ENCODE data around the gene ATXN10. TPM values are rescaled to one million over a fixed set of nuclear protein-coding genes. Genes with fewer than 3 reads are reported as not detected.
A peak's percentile ranks its signal among the peaks of the same experiment; 100 is the strongest.

ATXN10 gene
- total RNA-seq, 1 donor from 2014 or later = 117 TPM

GRCh38 chr22:45758603-45759002, 87.0 kb downstream of the ATXN10 start:
- DNase-seq (ENCODE audit: low spot score) = no peak
- no peak for TF ChIP-seq CTCF (IDR thresholded peaks at IDR 0.05)
- Mint-ChIP-seq H3K36me3 (ENCODE audit: low read depth) (peaks cover 1% of the 10 kb centered on the region), H3K4me3 (ENCODE audit: unreplicated experiment) (no peak overlapping the region), H3K4me1 (ENCODE audit: low read depth) (peaks cover 40% of the 10 kb centered on the region), H3K27ac (ENCODE audit: unreplicated experiment) (no peak overlapping the region), H3K27me3 (ENCODE audit: low read depth) (no peaks in the 10 kb centered on the region), H3K9me3 (ENCODE audit: low read depth) (no peaks in the 10 kb centered on the region)

GRCh38 chr22:45760682-45761081, 89.0 kb downstream of the ATXN10 start:
- no peak overlapping the region for H3K27ac Mint-ChIP-seq (ENCODE audit: unreplicated experiment)
- no peak for DNase-seq (ENCODE audit: low spot score)
- H3K9me3 Mint-ChIP-seq (ENCODE audit: low read depth) = no peaks in the 10 kb centered on the region
- H3K36me3 Mint-ChIP-seq (ENCODE audit: low read depth) = peaks cover 6% of the 10 kb centered on the region
- peaks cover 51% of the 10 kb centered on the region for H3K4me1 Mint-ChIP-seq (ENCODE audit: low read depth)
- TF ChIP-seq CTCF (IDR thresholded peaks at IDR 0.05) = no peak
- no peaks in the 10 kb centered on the region for H3K27me3 Mint-ChIP-seq (ENCODE audit: low read depth)
- H3K4me3 Mint-ChIP-seq (ENCODE audit: unreplicated experiment) = no peak overlapping the region

- no peak for DNase-seq (ENCODE audit: low spot score)
- Mint-ChIP-seq H3K9me3 (ENCODE audit: low read depth) (no peaks in the 10 kb centered on the region), H3K27me3 (ENCODE audit: low read depth) (no peaks in the 10 kb centered on the region), H3K4me3 (ENCODE audit: unreplicated experiment) (no peak overlapping the region), H3K4me1 (ENCODE audit: low read depth) (peaks cover 38% of the 10 kb centered on the region), H3K36me3 (ENCODE audit: low read depth) (peaks cover 6% of the 10 kb centered on the region), H3K27ac (ENCODE audit: unreplicated experiment) (no peak overlapping the region)
- TF ChIP-seq CTCF (IDR thresholded peaks at IDR 0.05) = no peak
These were observed 91.1 kb downstream of the ATXN10 start for GRCh38 chr22:45762545-45763235.

GRCh38 chr22:45763236-45763624, 91.6 kb downstream of the ATXN10 start:
- Mint-ChIP-seq H3K36me3 (ENCODE audit: low read depth) (peaks cover 6% of the 10 kb centered on the region), H3K4me3 (ENCODE audit: unreplicated experiment) (no peak overlapping the region), H3K9me3 (ENCODE audit: low read depth) (no peaks in the 10 kb centered on the region), H3K4me1 (ENCODE audit: low read depth) (peaks cover 38% of the 10 kb centered on the region), H3K27me3 (ENCODE audit: low read depth) (no peaks in the 10 kb centered on the region), H3K27ac (ENCODE audit: unreplicated experiment) (no peak overlapping the region)
- no peak for DNase-seq (ENCODE audit: low spot score)
- TF ChIP-seq CTCF (IDR thresholded peaks at IDR 0.05) = no peak

GRCh38 chr22:45768490-45768889, 96.9 kb downstream of the ATXN10 start:
- H3K4me1 Mint-ChIP-seq (ENCODE audit: low read depth) = peaks cover 57% of the 10 kb centered on the region
- no peak overlapping the region for H3K4me3 Mint-ChIP-seq (ENCODE audit: unreplicated experiment)

More at GRCh38 chr22:45768490-45768889, 96.9 kb downstream of the ATXN10 start:
- no peak for TF ChIP-seq CTCF (IDR thresholded peaks at IDR 0.05)
- DNase-seq (ENCODE audit: low spot score) = no peak
- Mint-ChIP-seq H3K27me3 (ENCODE audit: low read depth) (no peaks in the 10 kb centered on the region), H3K27ac (ENCODE audit: unreplicated experiment) (peak overlapping the region; percentile 0), H3K36me3 (ENCODE audit: low read depth) (peaks cover 11% of the 10 kb centered on the region), H3K9me3 (ENCODE audit: low read depth) (no peaks in the 10 kb centered on the region)
